Measurements from ENCODE around the gene ACE. TPM values are rescaled to one million over a fixed set of nuclear protein-coding genes. Genes with fewer than 3 reads are reported as not detected.

Gene ACE
- total RNA-seq, 1 experiment from 2014 or later, result 0.76 TPM

DNA sequence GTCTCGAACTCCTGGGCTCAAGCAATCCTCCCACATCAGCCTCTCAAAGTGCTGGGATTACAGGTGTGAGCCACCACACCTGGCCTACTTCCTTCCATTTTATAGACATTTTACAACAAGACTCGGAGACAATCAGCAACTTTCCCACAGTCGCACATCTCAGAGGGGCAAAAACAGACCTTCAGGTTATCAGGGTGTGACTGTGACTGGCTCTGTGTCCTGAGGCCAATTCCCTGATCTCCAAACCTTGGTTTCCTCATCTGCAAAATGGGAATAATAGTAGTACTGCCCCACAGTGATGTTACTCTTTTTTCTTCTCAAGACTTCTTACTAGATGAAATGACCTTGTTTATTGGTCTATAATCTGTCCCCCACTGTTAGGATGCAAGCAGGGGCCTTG is 35.5 kb downstream of the ACE start:
- no peaks in the 10 kb centered on the region for H3K9me3 ChIP-seq (ENCODE audit: insufficient read depth, low read depth)
- H3K27me3 ChIP-seq (ENCODE audit: insufficient read depth, low read depth), result peaks cover 67% of the 10 kb centered on the region
- TF ChIP-seq, protein P1, sequence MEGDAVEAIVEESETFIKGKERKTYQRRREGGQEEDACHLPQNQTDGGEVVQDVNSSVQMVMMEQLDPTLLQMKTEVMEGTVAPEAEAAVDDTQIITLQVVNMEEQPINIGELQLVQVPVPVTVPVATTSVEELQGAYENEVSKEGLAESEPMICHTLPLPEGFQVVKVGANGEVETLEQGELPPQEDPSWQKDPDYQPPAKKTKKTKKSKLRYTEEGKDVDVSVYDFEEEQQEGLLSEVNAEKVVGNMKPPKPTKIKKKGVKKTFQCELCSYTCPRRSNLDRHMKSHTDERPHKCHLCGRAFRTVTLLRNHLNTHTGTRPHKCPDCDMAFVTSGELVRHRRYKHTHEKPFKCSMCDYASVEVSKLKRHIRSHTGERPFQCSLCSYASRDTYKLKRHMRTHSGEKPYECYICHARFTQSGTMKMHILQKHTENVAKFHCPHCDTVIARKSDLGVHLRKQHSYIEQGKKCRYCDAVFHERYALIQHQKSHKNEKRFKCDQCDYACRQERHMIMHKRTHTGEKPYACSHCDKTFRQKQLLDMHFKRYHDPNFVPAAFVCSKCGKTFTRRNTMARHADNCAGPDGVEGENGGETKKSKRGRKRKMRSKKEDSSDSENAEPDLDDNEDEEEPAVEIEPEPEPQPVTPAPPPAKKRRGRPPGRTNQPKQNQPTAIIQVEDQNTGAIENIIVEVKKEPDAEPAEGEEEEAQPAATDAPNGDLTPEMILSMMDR (conservative IDR thresholded peaks at IDR 0.05), result no peak
- no peak for TF ChIP-seq EZH2 (IDR thresholded peaks at IDR 0.05; ENCODE audit: low read depth)
- H2AFZ ChIP-seq, result no peak overlapping the region
- intact Hi-C loops (cut with micrococcal nuclease; ENCODE audit: unreplicated experiment), result no loop called here
- no peak for DNase-seq
- H3K79me2 ChIP-seq (ENCODE audit: low read depth), result no peaks in the 10 kb centered on the region
- no peaks in the 10 kb centered on the region for H3K36me3 ChIP-seq (ENCODE audit: low read depth)
- H4K20me1 ChIP-seq (ENCODE audit: insufficient read depth), result no peaks in the 10 kb centered on the region; the same call in 1 of the 2 replicates
- ChIA-PET CTCF (no interaction called here), POLR2A (ENCODE audit: unreplicated experiment) (no interaction called here)
- no TSS peak for BruUV-seq (replicated peaks)
- no peak overlapping the region for H3K4me3 ChIP-seq
- no peak overlapping the region for H3K4me2 ChIP-seq
- no peak overlapping the region for H3K27ac ChIP-seq
- no peaks in the 10 kb centered on the region for H3F3A ChIP-seq (ENCODE audit: insufficient read depth, low read depth)
- no peaks in the 10 kb centered on the region; the same call in 1 of the 2 replicates for H3K4me1 ChIP-seq (replicated peaks; ENCODE audit: insufficient read depth)
- H3K9me2 ChIP-seq (ENCODE audit: insufficient read depth), result no peaks in the 10 kb centered on the region

DNA sequence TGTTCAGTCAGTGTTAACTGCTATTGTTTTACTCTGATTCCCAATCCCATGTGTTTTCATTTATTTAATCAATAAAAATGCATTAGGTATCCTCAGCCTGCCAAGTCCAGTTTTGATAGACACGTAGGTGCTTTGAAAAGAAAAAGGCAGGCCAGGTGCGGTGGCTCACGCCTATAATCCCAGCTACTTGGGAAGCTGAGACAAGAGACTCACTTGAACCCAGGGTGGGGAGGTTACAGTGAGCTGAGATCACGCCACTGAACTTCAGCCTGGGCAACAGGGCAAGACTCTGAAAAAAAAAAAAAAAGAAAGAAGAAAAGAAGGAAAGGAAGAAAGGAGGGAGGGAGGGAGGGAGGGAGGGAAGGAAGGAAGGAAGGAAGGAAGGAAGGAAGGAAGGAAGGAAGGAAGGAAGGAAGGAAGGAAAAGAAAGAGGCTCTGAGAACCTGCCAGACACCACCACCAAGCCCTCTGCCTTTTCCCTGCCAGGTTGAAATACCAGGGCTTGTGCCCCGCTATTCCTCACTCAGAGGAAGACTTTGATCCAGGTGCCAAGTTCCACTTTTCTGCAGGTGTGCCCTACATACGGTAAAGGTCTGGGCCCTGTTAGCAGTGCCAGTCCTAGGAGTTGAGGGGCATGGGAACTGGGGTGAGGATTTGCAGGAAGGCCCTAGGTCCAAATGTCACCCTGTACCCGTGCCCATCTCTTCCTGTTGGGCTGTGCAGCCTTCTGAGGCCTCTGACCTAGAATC is 36.2 kb downstream of the ACE start:
- Histone ChIP-seq H3K36me3 (ENCODE audit: low read depth) (no peaks in the 10 kb centered on the region), H3K4me3 (no peak overlapping the region), H4K20me1 (ENCODE audit: insufficient read depth) (no peaks in the 10 kb centered on the region; the same call in 1 of the 2 replicates), H3K27me3 (ENCODE audit: insufficient read depth, low read depth) (peaks cover 60% of the 10 kb centered on the region), H3K9me2 (ENCODE audit: insufficient read depth) (no peaks in the 10 kb centered on the region), H3K27ac (no peak overlapping the region), H3K79me2 (ENCODE audit: low read depth) (no peaks in the 10 kb centered on the region), H3K4me1 (replicated peaks; ENCODE audit: insufficient read depth) (no peaks in the 10 kb centered on the region; the same call in 1 of the 2 replicates), H3K9me3 (ENCODE audit: insufficient read depth, low read depth) (no peaks in the 10 kb centered on the region), H2AFZ (no peak overlapping the region), H3F3A (ENCODE audit: insufficient read depth, low read depth) (no peaks in the 10 kb centered on the region), H3K4me2 (no peak overlapping the region)
- ChIA-PET CTCF (no interaction called here), POLR2A (ENCODE audit: unreplicated experiment) (no interaction called here)
- intact Hi-C loops (cut with micrococcal nuclease; ENCODE audit: unreplicated experiment), result no loop called here
- BruUV-seq (replicated peaks), result no TSS peak
- no peak for TF ChIP-seq EZH2 (IDR thresholded peaks at IDR 0.05; ENCODE audit: low read depth)
- TF ChIP-seq, protein P1 (conservative IDR thresholded peaks at IDR 0.05), result no peak
- DNase-seq, result no peak

GRCh38 chr17:63514477-63514876 is 37.6 kb downstream of the ACE start:
- Histone ChIP-seq H3K9me2 (ENCODE audit: insufficient read depth) (no peaks in the 10 kb centered on the region), H3K36me3 (ENCODE audit: low read depth) (no peaks in the 10 kb centered on the region), H3K4me2 (no peak overlapping the region), H3K79me2 (ENCODE audit: low read depth) (no peaks in the 10 kb centered on the region), H2AFZ (no peak overlapping the region), H3K9me3 (ENCODE audit: insufficient read depth, low read depth) (no peaks in the 10 kb centered on the region), H4K20me1 (ENCODE audit: insufficient read depth) (no peaks in the 10 kb centered on the region; the same call in 1 of the 2 replicates), H3K27ac (no peak overlapping the region), H3F3A (ENCODE audit: insufficient read depth, low read depth) (no peaks in the 10 kb centered on the region), H3K4me1 (replicated peaks; ENCODE audit: insufficient read depth) (no peaks in the 10 kb centered on the region; the same call in 1 of the 2 replicates), H3K27me3 (ENCODE audit: insufficient read depth, low read depth) (peaks cover 54% of the 10 kb centered on the region), H3K4me3 (no peak overlapping the region)
- TF ChIP-seq, protein P1 (conservative IDR thresholded peaks at IDR 0.05), result no peak
- no peak for TF ChIP-seq EZH2 (IDR thresholded peaks at IDR 0.05; ENCODE audit: low read depth)
- no TSS peak for BruUV-seq (replicated peaks)
- POLR2A ChIA-PET (ENCODE audit: unreplicated experiment), result no interaction called here
- DNase-seq, result no peak
- intact Hi-C loops (cut with micrococcal nuclease; ENCODE audit: unreplicated experiment), result no loop called here
- CTCF ChIA-PET, result interaction anchor here (0.7 kb wide), 1 partner anchor 11 kb away, joined by 4 read pairs; no protein-coding TSS in a partner anchor
